SK-N-SH (cell line): ENCODE data around the gene ZNF337. TPM values are rescaled to one million over a fixed set of nuclear protein-coding genes. Genes with fewer than 3 reads are reported as not detected.
A peak's percentile ranks its signal among the peaks of the same experiment; 100 is the strongest.

ENCODE experiments used
- CTCF ChIA-PET: fragments of 300-600, 350-600 bp; formaldehyde crosslinking; extraction: SDS; loops from one replicate; lab custom pipeline; 2021; lab: Yijun Ruan, JAX
- POLR2A ChIA-PET: fragments of 350-600 bp; sonication (Branson Sonifier 250); formaldehyde crosslinking; extraction: SDS; loops from one replicate; lab custom pipeline; 2020; ENCODE audit warnings: antibody characterized with exemption, inconsistent platforms; lab: Yijun Ruan, JAX
- DNase-seq: peaks from one replicate; pipeline ENCODE4 v3.0.0; 2012
- H2AFZ ChIP-seq: fragments of 200-600 bp; sonication (generic); 2 replicates; pipeline ENCODE4 v1.8.1; 2016; ENCODE audit warnings: antibody characterized with exemption, mild to moderate bottlenecking, low read depth
- H3F3A ChIP-seq: fragments of 200-600 bp; sonication (generic); replicated peaks from 2 replicates; pipeline ENCODE3; 2016; ENCODE audit warnings: antibody characterized with exemption, mild to moderate bottlenecking; ENCODE audit not compliant: insufficient read depth
- H3K27ac ChIP-seq, 2 experiments: fragments of 200-500 bp in 1 of 2; fragments of 200-600 bp in 1 of 2; sonication (Bioruptor generic) in 1 of 2; sonication (generic), shearing (Covaris generic) in 1 of 2; 2 replicates each; pipeline versions ENCODE4 v1.5.1 to v1.6.1; 2014 to 2016; ENCODE audit warnings: low read depth in 2 of 2, inconsistent platforms in 1 of 2, low read length in 1 of 2, mild to moderate bottlenecking in 1 of 2, mixed read lengths in 1 of 2
- H3K27me3 ChIP-seq: fragments of 200-600 bp; sonication (generic), shearing (Covaris generic); 2 replicates; pipeline ENCODE4 v1.6.1; 2016; ENCODE audit warnings: mixed run types; ENCODE audit not compliant: insufficient read depth
- H3K36me3 ChIP-seq, 2 experiments: fragments of 200-500 bp in 1 of 2; fragments of 200-600 bp in 1 of 2; sonication (Bioruptor generic) in 1 of 2; sonication (generic) in 1 of 2; replicated peaks in 1 of 2; 2 replicates each; pipeline versions ENCODE3 to v1.5.1; 2014 to 2016; ENCODE audit warnings: low read length in 1 of 2, mild to moderate bottlenecking in 1 of 2; ENCODE audit not compliant: insufficient read depth in 2 of 2, control insufficient read depth in 1 of 2
- H3K4me1 ChIP-seq, 2 experiments: fragments of 200-500 bp in 1 of 2; fragments of 200-600 bp in 1 of 2; sonication (Bioruptor generic) in 1 of 2; sonication (generic), shearing (Covaris generic) in 1 of 2; 2 replicates each; pipeline versions ENCODE4 v1.5.1 to v1.6.1; 2014 to 2016; ENCODE audit warnings: low read depth in 1 of 2, low read length in 1 of 2, mixed run types in 1 of 2; ENCODE audit not compliant: insufficient read depth in 2 of 2, control insufficient read depth in 1 of 2
- H3K4me2 ChIP-seq: fragments of 200-600 bp; sonication (generic), shearing (Covaris generic); 2 replicates; pipeline ENCODE4 v1.6.1; 2017; ENCODE audit warnings: mixed run types
- H3K4me3 ChIP-seq, 2 experiments: fragments of 200-500 bp in 1 of 2; fragments of 200-600 bp in 1 of 2; sonication (Bioruptor generic) in 1 of 2; sonication (generic), shearing (Covaris generic) in 1 of 2; 2 replicates each; pipeline versions ENCODE4 v1.5.1 to v1.8.1; 2014 to 2016; ENCODE audit warnings: low read depth in 2 of 2, inconsistent platforms in 1 of 2, low read length in 1 of 2, mild to moderate bottlenecking in 1 of 2, mixed read lengths in 1 of 2, moderate library complexity in 1 of 2
- H3K79me2 ChIP-seq: fragments of 200-600 bp; sonication (generic); 2 replicates; pipeline ENCODE4 v1.8.1; 2017; ENCODE audit warnings: mild to moderate bottlenecking; ENCODE audit not compliant: insufficient read depth
- H3K9ac ChIP-seq: fragments of 200-600 bp; sonication (generic); 2 replicates; pipeline ENCODE4 v1.6.1; 2017; ENCODE audit warnings: mixed run types
- H3K9me2 ChIP-seq: fragments of 200-600 bp; sonication (generic); 2 replicates; pipeline ENCODE4 v1.6.1; 2017; ENCODE audit warnings: mixed run types
- H3K9me3 ChIP-seq: fragments of 200-600 bp; sonication (generic); 2 replicates; pipeline ENCODE4 v1.6.1; 2017; ENCODE audit warnings: mixed run types, mild to moderate bottlenecking, moderate library complexity
- H4K20me1 ChIP-seq: fragments of 200-600 bp; sonication (generic); 2 replicates; pipeline ENCODE4 v1.6.1; 2017; ENCODE audit warnings: mild to moderate bottlenecking, mixed run types; ENCODE audit not compliant: insufficient read depth
- CHD2 ChIP-seq: fragments of 150-350 bp; IDR thresholded peaks from 2 replicates; pipeline ENCODE4 v1.6.1; 2018; ENCODE audit warnings: low read length; ENCODE audit not compliant: partially characterized antibody
- CTCF ChIP-seq: fragments of 200-600 bp; sonication (generic); IDR thresholded peaks from 2 replicates; pipeline ENCODE4 v1.6.1; 2017; ENCODE audit warnings: antibody characterized with exemption, mild to moderate bottlenecking, moderate library complexity
- ELF1 ChIP-seq: IDR thresholded peaks from 2 replicates; pipeline ENCODE4 v1.4.0; 2012
- EZH2phosphoT487 ChIP-seq: fragments of 200-600 bp; sonication (generic); IDR thresholded peaks from 2 replicates; pipeline ENCODE4 v1.6.1; 2017; ENCODE audit warnings: low read depth, mixed run types, mild to moderate bottlenecking, antibody characterized with exemption, moderate library complexity, borderline replicate concordance
- FOSL2 ChIP-seq: IDR thresholded peaks from 2 replicates; pipeline ENCODE4 v1.4.0; 2012; ENCODE audit warnings: low read depth, mild to moderate bottlenecking, moderate library complexity, borderline replicate concordance
- FOXJ3 ChIP-seq: sonication (generic); formaldehyde crosslinking; IDR thresholded peaks from 2 replicates; pipeline ENCODE4 v1.5.1; 2020; ENCODE audit warnings: mild to moderate bottlenecking, missing genetic modification reagents
- GABPA ChIP-seq: IDR thresholded peaks from 2 replicates; pipeline ENCODE4 v1.4.0; 2012; ENCODE audit warnings: low read depth, mild to moderate bottlenecking
- MXI1 ChIP-seq: IDR thresholded peaks from 2 replicates; pipeline ENCODE4 v1.6.1; 2012; ENCODE audit warnings: mild to moderate bottlenecking, low read depth, low read length, improper control_type of control experiment
- NRF1 ChIP-seq: IDR thresholded peaks from 2 replicates; pipeline ENCODE4 v1.6.1; 2012; ENCODE audit warnings: low read depth, mild to moderate bottlenecking, low read length
- POLR2AphosphoS5 ChIP-seq: IDR thresholded peaks from 2 replicates; pipeline ENCODE4 v1.6.1; 2012; ENCODE audit warnings: low read depth, low read length
- RAD21 ChIP-seq: IDR thresholded peaks from 2 replicates; pipeline ENCODE4 v1.6.1; 2012; ENCODE audit warnings: mild to moderate bottlenecking, low read length
- RFX5 ChIP-seq: IDR thresholded peaks from 2 replicates; pipeline ENCODE4 v1.6.1; 2012; ENCODE audit warnings: mild to moderate bottlenecking, improper control_type of control experiment, low read length
- TAF1 ChIP-seq: IDR thresholded peaks from 2 replicates; pipeline ENCODE4 v1.6.1; 2012; ENCODE audit warnings: low read depth, mild to moderate bottlenecking, low read length, moderate library complexity, borderline replicate concordance
- USF1 ChIP-seq: IDR thresholded peaks from 2 replicates; pipeline ENCODE4 v1.4.0; 2012; ENCODE audit warnings: low read depth, borderline replicate concordance
- YY1 ChIP-seq: IDR thresholded peaks from 2 replicates; pipeline ENCODE4 v1.4.0; 2012; ENCODE audit warnings: low read depth, mild to moderate bottlenecking
- ZBTB33 ChIP-seq: IDR thresholded peaks from 2 replicates; pipeline ENCODE4 v1.4.0; 2012; ENCODE audit warnings: low read depth, borderline replicate concordance
- WGBS: methylation state at CpG from one replicate; pipeline ENCODE4 v1.1.6; 2017; ENCODE audit warnings: low lambda C conversion rate; 5-methylcytosine and 5-hydroxymethylcytosine counted together
- polyA plus RNA-seq, 3 experiments: library from polyadenylated mRNA; depleted of rRNA; stranded (reverse); fragments of >200 nt; gene quantifications; 2 replicates each; pipeline ENCODE4 v1.2.3, GENCODE V29; 2012
- TF ChIP-seq, protein P1 (sequence below): IDR thresholded peaks from 2 replicates; pipeline ENCODE4 v1.4.0; 2012; ENCODE audit warnings: low read depth

The ZNF337 gene
- 16.5 and 24.4 TPM in 2 replicates for polyA plus RNA-seq (2012; rRNA removed)
- polyA plus RNA-seq (2012; cell fraction: cytosol; rRNA removed), result 9.1 and 10.0 TPM in 2 replicates
- polyA plus RNA-seq (2012; cell fraction: nucleus; rRNA removed), result 96.8 and 136 TPM in 2 replicates

GRCh38 chr20:25696371-25697131, at the start of gene ZNF337:
Gene ZNF337 (minus strand): TSS chr20:25696853. CDS start chr20:25686417, 10,436 bp downstream.
- WGBS, result under 1% methylated on average over 47 of the region's 82 CpGs
- peak; percentile 96 for DNase-seq
- no peaks in the 10 kb centered on the region for H3K27me3 ChIP-seq
- peaks cover 5% of the 10 kb centered on the region for H3F3A ChIP-seq
- H3K79me2 ChIP-seq, result peaks cover 36% of the 10 kb centered on the region
- peak within 1 kb of the TSS; percentile 99 for H2AFZ ChIP-seq
- H3K4me3 ChIP-seq, result peak within 1 kb of the TSS; percentile 87 to 94
- H3K4me2 ChIP-seq, result peak within 1 kb of the TSS; percentile 89
- peak within 1 kb of the TSS; percentile 93 for H3K9ac ChIP-seq
- ChIA-PET POLR2A (no interaction called here), CTCF (no interaction called here)
- peaks cover 8% of the 10 kb centered on the region; the same call in 1 of the 2 replicates for H3K9me3 ChIP-seq
- H3K4me1 ChIP-seq, result peaks cover 0 to 4% of the 10 kb centered on the region in 2 experiments; a peak in 1 of 4 replicates
- TF ChIP-seq, protein P1, sequence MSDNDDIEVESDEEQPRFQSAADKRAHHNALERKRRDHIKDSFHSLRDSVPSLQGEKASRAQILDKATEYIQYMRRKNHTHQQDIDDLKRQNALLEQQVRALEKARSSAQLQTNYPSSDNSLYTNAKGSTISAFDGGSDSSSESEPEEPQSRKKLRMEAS, result peak; percentile 67; the same call in 1 of the 2 replicates
- TF ChIP-seq CTCF (peak; percentile 30), FOXJ3 (peak; percentile 75; the same call in 1 of the 2 replicates), RAD21 (no peak), ZBTB33 (peak; percentile 35; the same call in 1 of the 2 replicates), NRF1 (peak; percentile 59; the same call in 1 of the 2 replicates), CHD2 (peak; percentile 96), MXI1 (peak; percentile 69), USF1 (no peak), GABPA (peak; percentile 75), YY1 (peak; percentile 53; the same call in 1 of the 2 replicates), EZH2phosphoT487 (no peak), FOSL2 (0 out of 2 replicates have a peak, but pooled peaks have one; percentile 9), POLR2AphosphoS5 (peak; percentile 69), RFX5 (no peak), TAF1 (peak; percentile 53), ELF1 (peak; percentile 74)
- H3K36me3 ChIP-seq, result peaks cover 3 to 4% of the 10 kb centered on the region in 2 experiments
- no peaks in the 10 kb centered on the region for H3K9me2 ChIP-seq
- no peaks in the 10 kb centered on the region for H4K20me1 ChIP-seq
- H3K27ac ChIP-seq, result peak within 1 kb of the TSS; percentile 72 to 95
